Hepatocyte (in vitro differentiated cells): ENCODE measurements around the gene RNF115. TPM values are rescaled to one million over a fixed set of nuclear protein-coding genes. Genes with fewer than 3 reads are reported as not detected.

Experiments
- DNase-seq: peaks from one replicate; pipeline ENCODE4 v3.0.0-alpha.2; 2016; ENCODE audit warnings: low spot score
- H2AFZ ChIP-seq: fragments of 200-600 bp; sonication (generic); 2 replicates; pipeline ENCODE4 v1.6.0; 2016; ENCODE audit warnings: antibody characterized with exemption, mild to moderate bottlenecking
- H3K27ac ChIP-seq: fragments of 200-600 bp; sonication (generic); 2 replicates; pipeline ENCODE4 v1.5.1; 2016; ENCODE audit warnings: mild to moderate bottlenecking
- H3K27me3 ChIP-seq: fragments of 200-600 bp; sonication (generic); 2 replicates; pipeline ENCODE4 v1.6.1; 2016
- H3K36me3 ChIP-seq: fragments of 200-600 bp; sonication (generic); replicated peaks from 2 replicates; pipeline ENCODE4 v1.5.1; 2016; ENCODE audit warnings: low read depth; ENCODE audit not compliant: insufficient read depth
- H3K4me1 ChIP-seq: fragments of 200-600 bp; sonication (generic); 2 replicates; pipeline ENCODE4 v1.5.1; 2016; ENCODE audit warnings: mild to moderate bottlenecking, moderate library complexity; ENCODE audit not compliant: insufficient read depth
- H3K4me2 ChIP-seq: fragments of 200-600 bp; sonication (generic); 2 replicates; pipeline ENCODE4 v1.6.0; 2016
- H3K4me3 ChIP-seq: fragments of 200-600 bp; sonication (generic); 2 replicates; pipeline ENCODE4 v1.5.1; 2016; ENCODE audit warnings: mild to moderate bottlenecking
- H3K79me2 ChIP-seq: fragments of 200-600 bp; sonication (generic); 2 replicates; pipeline ENCODE4 v1.6.0; 2017; ENCODE audit warnings: mild to moderate bottlenecking
- H3K9me2 ChIP-seq: fragments of 200-600 bp; sonication (generic); replicated peaks from 2 replicates; pipeline ENCODE4 v1.6.0; 2017; ENCODE audit warnings: mild to moderate bottlenecking; ENCODE audit not compliant: insufficient read depth
- H3K9me3 ChIP-seq: fragments of 200-600 bp; sonication (generic); 2 replicates; pipeline ENCODE4 v1.5.1; 2016; ENCODE audit warnings: low read depth, mild to moderate bottlenecking
- H4K20me1 ChIP-seq: fragments of 200-600 bp; sonication (generic); 2 replicates; pipeline ENCODE4 v1.6.0; 2016; ENCODE audit warnings: mild to moderate bottlenecking; ENCODE audit not compliant: insufficient read depth, poor library complexity, severe bottlenecking
- CTCF ChIP-seq: fragments of 200-600 bp; sonication (generic); IDR thresholded peaks from 2 replicates; pipeline ENCODE4 v1.5.1; 2016; ENCODE audit warnings: antibody characterized with exemption, mild to moderate bottlenecking; ENCODE audit not compliant: poor library complexity
- EZH2 ChIP-seq: fragments of 200-600 bp; sonication (generic); IDR thresholded peaks from 2 replicates; pipeline ENCODE4 v1.6.1; 2016; ENCODE audit warnings: antibody characterized with exemption, mild to moderate bottlenecking, borderline replicate concordance
- EZH2phosphoT487 ChIP-seq: fragments of 200-600 bp; sonication (generic); IDR thresholded peaks from one replicate; pipeline ENCODE4 v1.6.1; 2018; ENCODE audit warnings: antibody characterized with exemption, mild to moderate bottlenecking, low read depth, moderate library complexity; ENCODE audit not compliant: unreplicated experiment, severe bottlenecking
- WGBS: methylation state at CpG from one replicate; pipeline ENCODE4 v1.1.6; 2016; ENCODE audit warnings: low lambda C conversion rate; ENCODE audit errors: missing lambda C conversion rate; 5-methylcytosine and 5-hydroxymethylcytosine counted together
- microRNA-seq: library from miRNA; unstranded; fragments of <30 nt; microRNA quantifications from one replicate; pipeline ENCODE4, GENCODE V29; 2017
- polyA plus RNA-seq: library from polyadenylated mRNA; unstranded; fragments of >200 nt; fragmentation: Nextera tagmentation; extraction: Ambion mirVana; gene quantifications from 2 replicates; pipeline ENCODE4 v1.2.1, GENCODE V29; 2016
- small RNA-seq: library from RNA; depleted of rRNA; stranded (forward); fragments of <200 nt; gene quantifications from one replicate; pipeline ENCODE3, GENCODE V24; 2014
- total RNA-seq: library from RNA; depleted of rRNA; stranded (reverse); fragments of >200 nt; gene quantifications from 2 replicates; pipeline ENCODE4 v1.2.3, GENCODE V29; 2014

Gene RNF115
- total and polyA plus RNA-seq, 2 experiments from 2014 or later, result 8.6 to 13.7 TPM

- Histone ChIP-seq H4K20me1 (no peaks in the 10 kb centered on the region), H3K27ac (no peak overlapping the region), H3K4me3 (no peak overlapping the region), H3K27me3 (no peaks in the 10 kb centered on the region), H3K4me2 (no peak overlapping the region), H3K9me2 (no peaks in the 10 kb centered on the region), H3K79me2 (no peaks in the 10 kb centered on the region), H3K9me3 (no peaks in the 10 kb centered on the region), H2AFZ (no peak overlapping the region), H3K36me3 (no peaks in the 10 kb centered on the region), H3K4me1 (peaks cover 5% of the 10 kb centered on the region)
- DNase-seq, result no peak
- no peak for TF ChIP-seq CTCF
- no peak for TF ChIP-seq EZH2phosphoT487
- TF ChIP-seq EZH2, result no peak
- WGBS, result 93% methylated on average over 6 of the region's 6 CpGs
These were observed 134.0 kb downstream of the RNF115 start for GRCh38 chr1:145689922-145690321.

- Histone ChIP-seq H3K27ac (no peak overlapping the region), H3K4me1 (peaks cover 5% of the 10 kb centered on the region), H4K20me1 (no peaks in the 10 kb centered on the region), H3K4me3 (no peak overlapping the region), H2AFZ (no peak overlapping the region), H3K79me2 (no peaks in the 10 kb centered on the region), H3K9me2 (no peaks in the 10 kb centered on the region), H3K27me3 (no peaks in the 10 kb centered on the region), H3K4me2 (no peak overlapping the region), H3K36me3 (no peaks in the 10 kb centered on the region), H3K9me3 (no peaks in the 10 kb centered on the region)
- DNase-seq, result no peak
- TF ChIP-seq EZH2 (no peak), EZH2phosphoT487 (no peak), CTCF (no peak)
- WGBS, result 92% methylated on average over 6 of the region's 6 CpGs
These were observed 135.0 kb downstream of the RNF115 start for GRCh38 chr1:145688924-145689323.

Small RNA genes within 50 kb of the gene (microRNA-seq; reads per million reads assigned to microRNA genes)
- gene MIR6736, result 3.1 reads per million

Small RNA genes within 50 kb of the gene (small RNA-seq; reads per million reads assigned to genes)
- not detected for gene MIR6736

Other genes starting within 250 kb of the RNF115 start
- 35.9 and 39.7 TPM in 2 replicates for gene GPR89A, start 216.1 kb downstream of the RNF115 start, total RNA-seq
- 29.5 and 31.9 TPM in 2 replicates for gene GPR89A, start 216.1 kb downstream of the RNF115 start, polyA plus RNA-seq
- gene PDZK1, start 116.7 kb downstream of the RNF115 start, total RNA-seq, result 44.9 and 50.5 TPM in 2 replicates
- 30.4 and 44.1 TPM in 2 replicates for gene PDZK1, start 116.7 kb downstream of the RNF115 start, polyA plus RNA-seq
- not detected in 2 replicates for gene CD160, start 104.6 kb downstream of the RNF115 start, total RNA-seq
- gene CD160, start 104.6 kb downstream of the RNF115 start, polyA plus RNA-seq, result not detected in 2 replicates
- gene POLR3C, start 105 bp upstream of the RNF115 start, total RNA-seq, result 19.6 and 29.2 TPM in 2 replicates
- 20.6 and 20.9 TPM in 2 replicates for gene POLR3C, start 105 bp upstream of the RNF115 start, polyA plus RNA-seq
- 4.9 and 5.2 TPM in 2 replicates for gene NUDT17, start 21.5 kb upstream of the RNF115 start, total RNA-seq
- 1.3 and 2.7 TPM in 2 replicates for gene NUDT17, start 21.5 kb upstream of the RNF115 start, polyA plus RNA-seq
- gene PIAS3, start 35.0 kb upstream of the RNF115 start, total RNA-seq, result 18.0 and 18.1 TPM in 2 replicates
- gene PIAS3, start 35.0 kb upstream of the RNF115 start, polyA plus RNA-seq, result 51.2 and 60.7 TPM in 2 replicates
- 0.43 and 0.76 TPM in 2 replicates for gene ANKRD35, start 61.8 kb upstream of the RNF115 start, total RNA-seq
- 2.2 and 2.4 TPM in 2 replicates for gene ANKRD35, start 61.8 kb upstream of the RNF115 start, polyA plus RNA-seq
- 0.60 and 1.3 TPM in 2 replicates for gene ITGA10, start 86.0 kb upstream of the RNF115 start, total RNA-seq
- gene ITGA10, start 86.0 kb upstream of the RNF115 start, polyA plus RNA-seq, result 2.1 and 4.7 TPM in 2 replicates
- 28.1 and 32.3 TPM in 2 replicates for gene PEX11B, start 94.6 kb upstream of the RNF115 start, total RNA-seq
- 26.8 and 30.4 TPM in 2 replicates for gene PEX11B, start 94.6 kb upstream of the RNF115 start, polyA plus RNA-seq
- gene RBM8A, start 103.4 kb upstream of the RNF115 start, total RNA-seq, result 141 and 154 TPM in 2 replicates
- gene RBM8A, start 103.4 kb upstream of the RNF115 start, polyA plus RNA-seq, result 185 and 189 TPM in 2 replicates
- gene LIX1L, start 133.9 kb upstream of the RNF115 start, total RNA-seq, result 14.0 and 17.9 TPM in 2 replicates
- gene LIX1L, start 133.9 kb upstream of the RNF115 start, polyA plus RNA-seq, result 15.3 and 16.3 TPM in 2 replicates
- 0.28 and 0.90 TPM in 2 replicates for gene ANKRD34A, start 140.5 kb upstream of the RNF115 start, total RNA-seq
- gene ANKRD34A, start 140.5 kb upstream of the RNF115 start, polyA plus RNA-seq, result 0.76 and 0.83 TPM in 2 replicates
- 10.5 and 15.6 TPM in 2 replicates for gene POLR3GL, start 140.6 kb upstream of the RNF115 start, total RNA-seq
- gene POLR3GL, start 140.6 kb upstream of the RNF115 start, polyA plus RNA-seq, result 27.2 and 27.3 TPM in 2 replicates
- 160 TPM in 2 replicates for gene TXNIP, start 172.5 kb upstream of the RNF115 start, total RNA-seq
- 75.3 and 85.0 TPM in 2 replicates for gene TXNIP, start 172.5 kb upstream of the RNF115 start, polyA plus RNA-seq
- gene HJV, start 197.6 kb upstream of the RNF115 start, total RNA-seq, result 5.7 and 6.7 TPM in 2 replicates
- 1.00 and 3.0 TPM in 2 replicates for gene HJV, start 197.6 kb upstream of the RNF115 start, polyA plus RNA-seq